Esophagus squamous epithelium (tissue), 5 donors: ENCODE measurements around the gene COL24A1. TPM values are rescaled to one million over a fixed set of nuclear protein-coding genes. Genes with fewer than 3 reads are reported as not detected.

ENCODE experiments used
- DNase-seq: peaks from one replicate; lab custom pipeline; 2025; lab: John Stamatoyannopoulos, UW
- H3K27ac ChIP-seq, 4 donors: fragments of 200-600 bp; sonication (generic); one replicate each; pipeline ENCODE4 v1.5.1; 2016 to 2019; ENCODE audit warnings: mild to moderate bottlenecking in 1 of 4
- H3K27me3 ChIP-seq, 4 donors: fragments of 200-600 bp; sonication (generic); 1 replicate in 3 of 4; 2 replicates in 1 of 4; pipeline versions ENCODE4 v1.5.1 to v1.6.0; 2017 to 2021; ENCODE audit warnings: antibody characterized with exemption in 1 of 4
- H3K36me3 ChIP-seq, 3 donors: fragments of 200-600 bp; sonication (generic); one replicate each; pipeline ENCODE4 v1.5.1; 2016 to 2019
- H3K4me1 ChIP-seq, 3 donors: fragments of 200-600 bp; sonication (generic); one replicate each; pipeline ENCODE4 v1.5.1; 2017 to 2019
- H3K4me3 ChIP-seq, 4 donors: fragments of 200-600 bp; sonication (generic); 1 replicate in 3 of 4; 2 replicates in 1 of 4; pipeline ENCODE4 v1.5.1; 2016 to 2019; ENCODE audit warnings: mild to moderate bottlenecking in 2 of 4, moderate library complexity in 1 of 4
- H3K9me3 ChIP-seq, 3 donors: fragments of 200-600 bp; sonication (generic); one replicate each; pipeline ENCODE4 v1.5.1; 2016 to 2019
- POLR2A ChIP-seq, 4 donors: fragments of 450-650 bp; IDR thresholded peaks; one replicate each; pipeline ENCODE4 v1.6.1; 2017; ENCODE audit warnings: antibody characterized with exemption in 4 of 4, mild to moderate bottlenecking in 4 of 4, moderate library complexity in 3 of 4
- WGBS, 2 donors: methylation state at CpG; one replicate each; pipeline ENCODE4 v1.1.5; 2018; 5-methylcytosine and 5-hydroxymethylcytosine counted together
- intact Hi-C: fragments of 100-400 bp; cut with DNase I; formaldehyde crosslinking; loops from one replicate; pipeline ENCODE4 v1.15.0; 2022
- total RNA-seq, 4 donors: library from RNA; depleted of rRNA; stranded (reverse); fragments of >200 nt; gene quantifications; one replicate each; pipeline ENCODE4 v1.1.0, GENCODE V29; 2016
- TF ChIP-seq, protein P1 (sequence below), 6 experiments: fragments of 450-650 bp in 4 of 6; fragments of 200-600 bp in 2 of 6; sonication (generic) in 2 of 6; IDR thresholded peaks; one replicate each; pipeline ENCODE4 v1.5.1; 2016 to 2019; ENCODE audit warnings: antibody characterized with exemption in 6 of 6, mild to moderate bottlenecking in 4 of 6, moderate library complexity in 4 of 6
- donor health status: DM: yes; HTN: yes; CAD: no.

Gene COL24A1
- total RNA-seq, 4 donors from 2014 or later: 0.15 to 0.38 TPM; not detected in 2

DNA sequence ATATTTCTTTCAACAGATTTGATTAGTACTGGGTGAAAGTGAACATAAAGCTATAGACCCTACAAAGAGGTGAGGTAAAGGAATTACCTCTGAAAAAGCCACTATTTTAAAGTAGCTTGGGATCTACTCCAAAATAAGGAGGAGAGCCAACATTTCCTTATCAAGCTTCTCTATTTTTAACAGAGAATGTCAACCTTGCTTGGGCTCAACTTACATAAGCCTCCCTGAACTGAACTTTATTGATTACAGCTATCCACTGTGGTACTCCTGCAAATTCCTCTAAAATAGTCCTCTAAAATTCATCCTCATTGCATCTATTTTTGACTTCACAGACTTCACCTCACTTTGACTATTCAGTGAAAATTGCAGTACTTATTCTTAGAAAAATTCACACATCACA lies 458.7 kb downstream of the COL24A1 start:
- intact Hi-C loops: no loop called here
- no peaks in the 10 kb centered on the region for H3K4me1 ChIP-seq
- no peak overlapping the region for H3K4me3 ChIP-seq
- no peaks in the 10 kb centered on the region for H3K27me3 ChIP-seq
- no peak for DNase-seq
- TF ChIP-seq, protein P1, sequence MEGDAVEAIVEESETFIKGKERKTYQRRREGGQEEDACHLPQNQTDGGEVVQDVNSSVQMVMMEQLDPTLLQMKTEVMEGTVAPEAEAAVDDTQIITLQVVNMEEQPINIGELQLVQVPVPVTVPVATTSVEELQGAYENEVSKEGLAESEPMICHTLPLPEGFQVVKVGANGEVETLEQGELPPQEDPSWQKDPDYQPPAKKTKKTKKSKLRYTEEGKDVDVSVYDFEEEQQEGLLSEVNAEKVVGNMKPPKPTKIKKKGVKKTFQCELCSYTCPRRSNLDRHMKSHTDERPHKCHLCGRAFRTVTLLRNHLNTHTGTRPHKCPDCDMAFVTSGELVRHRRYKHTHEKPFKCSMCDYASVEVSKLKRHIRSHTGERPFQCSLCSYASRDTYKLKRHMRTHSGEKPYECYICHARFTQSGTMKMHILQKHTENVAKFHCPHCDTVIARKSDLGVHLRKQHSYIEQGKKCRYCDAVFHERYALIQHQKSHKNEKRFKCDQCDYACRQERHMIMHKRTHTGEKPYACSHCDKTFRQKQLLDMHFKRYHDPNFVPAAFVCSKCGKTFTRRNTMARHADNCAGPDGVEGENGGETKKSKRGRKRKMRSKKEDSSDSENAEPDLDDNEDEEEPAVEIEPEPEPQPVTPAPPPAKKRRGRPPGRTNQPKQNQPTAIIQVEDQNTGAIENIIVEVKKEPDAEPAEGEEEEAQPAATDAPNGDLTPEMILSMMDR (IDR thresholded peaks at IDR 0.05): no peak
- TF ChIP-seq POLR2A (IDR thresholded peaks at IDR 0.05): no peak
- H3K36me3 ChIP-seq: peaks cover 0 to 77% (median 0%) of the 10 kb centered on the region in 3 donors
- no peak overlapping the region for H3K27ac ChIP-seq
- H3K9me3 ChIP-seq: no peaks in the 10 kb centered on the region

GRCh38 chr1:85692730-85693314 lies 463.8 kb downstream of the COL24A1 start:
- no peaks in the 10 kb centered on the region for H3K27me3 ChIP-seq
- no peak for DNase-seq
- H3K27ac ChIP-seq: no peak overlapping the region
- peaks cover 0 to 64% (median 3%) of the 10 kb centered on the region in 3 donors for H3K36me3 ChIP-seq
- H3K9me3 ChIP-seq: no peaks in the 10 kb centered on the region
- 50 to 76% methylated on average over 1 of the region's 1 CpG for WGBS, 2 donors
- H3K4me1 ChIP-seq: no peaks in the 10 kb centered on the region
- no peak for TF ChIP-seq POLR2A (IDR thresholded peaks at IDR 0.05)
- TF ChIP-seq, protein P1 (IDR thresholded peaks at IDR 0.05): peak in 5 of 6 experiments; percentile 19 to 56 (median 20)
- H3K4me3 ChIP-seq: no peak overlapping the region
- intact Hi-C loops: loop anchor here (5.0 kb wide), 1 partner anchor 386 kb away; no protein-coding TSS in a partner anchor

- Histone ChIP-seq H3K27me3 (no peaks in the 10 kb centered on the region), H3K4me3 (no peak overlapping the region), H3K27ac (no peak overlapping the region), H3K36me3 (peaks cover 0 to 59% (median 3%) of the 10 kb centered on the region in 3 donors), H3K4me1 (no peaks in the 10 kb centered on the region), H3K9me3 (no peaks in the 10 kb centered on the region)
- TF ChIP-seq, protein P1 (IDR thresholded peaks at IDR 0.05): no peak
- TF ChIP-seq POLR2A (IDR thresholded peaks at IDR 0.05): no peak
- WGBS, 2 donors: 90 to 93% methylated on average over 4 of the region's 4 CpGs
- DNase-seq: no peak
- intact Hi-C loops: loop anchor here (5.0 kb wide), 1 partner anchor 383 kb away; no protein-coding TSS in a partner anchor
These were observed 466.7 kb downstream of the COL24A1 start for GRCh38 chr1:85689775-85690404.

GRCh38 chr1:85683292-85684025 lies 473.1 kb downstream of the COL24A1 start:
- H3K36me3 ChIP-seq: peaks cover 0 to 48% (median 0%) of the 10 kb centered on the region in 3 donors
- WGBS, 2 donors: 82 to 90% methylated on average over 3 to 9 of the region's 9 CpGs
- H3K27ac ChIP-seq: no peak overlapping the region
- no peak for DNase-seq
- H3K9me3 ChIP-seq: no peaks in the 10 kb centered on the region
- no peaks in the 10 kb centered on the region for H3K4me1 ChIP-seq
- H3K4me3 ChIP-seq: no peak overlapping the region
- H3K27me3 ChIP-seq: no peaks in the 10 kb centered on the region
- TF ChIP-seq, protein P1 (IDR thresholded peaks at IDR 0.05): no peak
- no peak for TF ChIP-seq POLR2A (IDR thresholded peaks at IDR 0.05)
- intact Hi-C loops: no loop called here

DNA sequence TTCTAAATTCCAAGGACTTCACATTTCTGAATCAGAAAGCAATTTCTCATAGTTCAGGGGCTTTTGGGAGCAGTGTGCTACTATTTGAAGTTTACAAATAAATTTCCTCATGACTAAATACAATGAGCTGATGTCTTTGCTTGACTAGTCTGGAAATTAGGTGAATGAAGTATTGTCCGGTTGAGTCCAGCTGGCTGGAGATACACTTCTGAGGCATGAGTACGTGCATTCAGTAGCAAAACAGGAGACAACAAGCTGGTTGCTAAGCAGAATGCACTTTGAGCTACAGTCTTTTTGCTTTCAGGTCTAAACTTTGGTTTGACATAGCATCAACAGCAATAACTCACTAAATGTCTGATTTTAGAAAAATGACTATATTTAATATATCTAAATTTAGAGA lies 475.5 kb downstream of the COL24A1 start:
- H3K4me1 ChIP-seq: no peaks in the 10 kb centered on the region
- H3K36me3 ChIP-seq: peaks cover 0 to 64% (median 0%) of the 10 kb centered on the region in 3 donors
- H3K27me3 ChIP-seq: no peaks in the 10 kb centered on the region
- no peak overlapping the region for H3K4me3 ChIP-seq
- H3K27ac ChIP-seq: no peak overlapping the region
- no peak for DNase-seq
- no peak for TF ChIP-seq POLR2A (IDR thresholded peaks at IDR 0.05)
- TF ChIP-seq, protein P1 (IDR thresholded peaks at IDR 0.05): no peak
- intact Hi-C loops: no loop called here
- 31 to 78% methylated on average over 2 of the region's 2 CpGs for WGBS, 2 donors
- H3K9me3 ChIP-seq: no peaks in the 10 kb centered on the region
